Activated gamma-delta T cell treated with Interleukin-2 at 50 U/mL for 16 hours (primary cell): ENCODE results near the gene DDX49.
"Not testable (repeated sequence)": the region's sequence is repeated elsewhere in the genome, so short reads cannot be mapped to it uniquely, and the experiment has no call there.

Experiments
- DNase-seq: peaks from one replicate; pipeline ENCODE4 v3.0.0-alpha.2; 2020

DDX49 gene

GRCh38 chr19:18946335-18946734 is 26.8 kb downstream of the DDX49 start:
- no peak for DNase-seq

DNA sequence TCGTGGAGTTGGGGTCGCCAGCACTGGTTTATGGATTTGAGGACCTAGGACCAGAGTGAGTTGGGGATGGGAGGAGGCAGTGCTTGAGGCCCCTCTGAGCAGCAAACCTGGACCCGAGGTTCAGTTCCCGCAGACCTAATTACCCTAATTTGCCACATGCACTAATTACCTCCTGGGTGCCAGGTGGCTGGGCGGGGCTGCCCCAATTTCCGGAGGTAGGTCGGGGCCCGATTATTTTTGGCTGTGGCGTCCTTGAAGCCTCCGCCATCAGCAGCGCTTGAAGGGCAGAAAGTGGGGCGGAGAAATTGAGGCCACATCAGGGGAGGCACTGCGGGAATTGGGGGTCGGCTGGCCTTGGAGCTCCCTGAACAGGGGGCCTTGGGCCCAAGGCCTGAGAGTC is 27.4 kb downstream of the DDX49 start:
- DNase-seq: no peak

DNA sequence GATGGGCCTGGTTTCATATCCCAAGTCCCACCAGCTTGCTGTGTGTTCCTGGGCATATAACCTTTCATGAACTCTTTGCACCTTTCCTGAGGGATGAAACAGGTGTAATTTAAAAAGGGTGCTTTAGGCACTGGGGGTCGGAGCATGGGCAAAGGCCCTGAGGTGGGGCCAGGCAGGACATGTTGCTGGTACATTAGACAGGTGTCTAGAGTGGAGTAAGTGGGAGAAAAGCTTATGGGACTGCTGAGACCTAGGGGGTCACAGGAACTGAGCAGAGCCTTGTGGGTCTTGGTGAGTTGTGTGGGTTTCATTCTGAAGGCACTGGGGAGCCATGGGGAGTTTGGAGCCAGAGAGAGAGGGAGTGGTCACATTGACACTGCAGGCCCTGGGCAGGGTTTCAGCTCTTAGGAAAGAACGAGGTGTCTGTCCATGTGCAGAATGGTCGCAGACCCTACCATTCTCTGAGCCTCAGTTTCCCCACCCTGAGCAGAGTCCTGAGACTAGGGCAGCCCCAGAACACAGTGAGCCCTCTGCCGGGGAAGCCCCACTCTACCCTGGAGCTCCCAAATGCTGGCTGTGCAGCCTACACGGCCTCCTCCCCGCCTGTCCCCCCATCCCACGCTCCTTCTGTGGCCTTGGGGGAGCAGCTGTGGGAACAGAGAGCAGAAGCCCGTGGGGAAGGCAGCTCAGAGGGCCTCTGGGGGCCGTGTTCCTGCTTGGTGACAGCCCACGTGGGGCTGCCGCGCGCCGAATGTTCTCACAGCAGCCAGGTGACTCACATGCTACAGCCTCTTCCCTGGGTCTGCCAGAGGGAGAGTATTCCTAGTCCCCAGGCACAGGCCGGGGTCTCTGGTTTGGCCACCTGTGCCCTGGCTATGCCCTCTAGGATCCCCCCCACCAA is 28.8 kb downstream of the DDX49 start:
- DNase-seq: no peak

DNA sequence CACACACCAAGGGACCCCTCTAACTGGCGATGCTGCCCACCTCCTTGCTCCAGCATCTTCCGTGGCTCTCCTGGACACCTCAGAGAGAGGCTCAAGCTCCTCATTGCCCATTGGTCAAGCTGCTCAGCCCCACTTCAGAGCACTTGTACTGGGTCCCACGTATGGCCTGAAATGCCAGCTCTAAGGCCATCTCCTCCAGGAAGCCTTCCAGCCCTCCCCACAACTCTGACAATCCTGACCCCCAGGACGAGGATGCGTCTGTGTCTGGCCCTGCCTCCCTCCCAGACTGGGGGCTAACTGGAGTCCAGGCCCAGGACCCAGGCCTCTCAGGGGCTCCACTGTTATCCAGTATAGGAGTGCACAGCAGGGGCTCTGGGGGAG is 29.5 kb downstream of the DDX49 start:
- no peak for DNase-seq

DNA sequence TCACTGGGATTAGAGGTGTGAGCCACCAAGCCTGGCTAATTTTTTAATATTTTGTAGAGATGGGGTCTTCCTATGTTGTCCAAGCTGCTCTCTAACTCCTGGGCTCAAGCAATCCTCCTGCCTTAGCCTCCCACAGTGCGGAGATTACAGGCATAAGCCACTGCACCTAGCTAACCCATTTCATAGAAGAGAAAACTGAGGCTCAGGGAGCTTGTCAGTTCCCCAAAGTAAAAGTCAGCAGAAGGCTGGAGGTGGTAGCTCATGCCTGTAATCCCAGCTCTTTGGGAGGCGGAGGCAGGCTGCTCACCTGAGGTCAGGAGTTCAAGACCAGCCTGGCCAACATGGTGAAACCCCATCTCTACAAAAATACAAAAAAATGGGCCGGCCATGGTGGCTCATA is 30.3 kb downstream of the DDX49 start:
- DNase-seq: no peak

DNA sequence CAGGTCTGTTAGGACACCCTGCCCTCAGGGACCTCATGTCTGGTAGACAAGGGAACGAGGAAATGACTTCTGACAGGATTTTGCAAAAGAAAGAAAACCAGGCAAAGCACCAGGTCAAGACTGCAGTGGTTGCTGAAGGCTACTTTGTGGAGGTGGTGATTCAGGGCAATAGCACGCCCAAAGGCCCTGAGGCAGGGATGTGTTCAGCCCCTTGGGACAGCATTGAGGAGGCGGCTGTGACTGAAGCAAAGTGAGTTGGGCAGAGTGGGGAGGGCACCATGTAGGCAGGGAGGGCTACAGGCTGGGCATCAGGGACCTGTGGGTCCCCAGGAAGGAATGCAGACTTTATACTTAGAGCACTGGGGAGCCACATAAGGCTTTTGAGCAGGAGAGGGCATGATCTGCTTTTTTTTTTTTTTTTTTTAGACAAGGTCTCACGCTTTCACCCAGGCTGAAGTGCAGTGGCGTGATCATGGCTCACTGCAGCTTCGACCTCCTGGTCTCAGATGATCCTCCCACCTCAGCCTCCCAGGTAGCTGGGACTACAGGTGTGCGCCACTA is 32.3 kb downstream of the DDX49 start:
- DNase-seq: no peak

GRCh38 chr19:18952364-18953003 is 33.0 kb downstream of the DDX49 start:
- DNase-seq: not testable (repeated sequence)

DNA sequence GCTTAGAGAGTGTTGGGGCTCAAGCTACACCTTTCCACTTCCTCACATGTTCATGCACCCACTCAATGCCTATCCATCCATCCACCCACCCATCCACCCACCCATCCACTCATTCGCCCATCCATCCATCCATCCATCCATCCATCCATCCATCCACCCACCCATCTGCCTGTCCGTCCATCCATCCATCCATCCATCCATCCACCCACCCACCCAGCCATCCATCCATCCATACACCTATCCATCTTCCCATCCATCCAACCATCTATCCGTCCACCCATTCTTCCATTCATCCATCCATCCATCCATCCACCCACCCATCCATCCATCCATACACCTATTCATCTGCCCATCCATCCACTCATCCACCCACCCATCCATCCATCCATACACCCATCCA is 34.6 kb downstream of the DDX49 start:
- no peak for DNase-seq

DNA sequence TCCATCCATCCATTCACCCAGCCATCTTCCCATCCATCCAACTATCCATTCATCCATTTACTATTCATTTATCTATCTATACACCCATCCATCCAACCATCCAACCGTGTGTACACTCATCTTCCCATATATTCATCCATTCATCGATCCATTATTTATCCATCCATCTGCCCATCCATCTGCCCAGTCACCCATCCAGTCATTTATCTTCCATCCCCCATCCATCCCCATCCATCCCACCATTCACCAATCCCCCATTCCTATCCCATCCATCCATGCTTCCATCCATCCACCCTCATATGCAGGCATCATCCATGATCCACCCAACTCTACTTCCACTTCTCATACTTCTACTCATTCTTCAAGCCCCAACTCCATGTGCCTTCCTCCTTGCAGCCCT is 35.5 kb downstream of the DDX49 start:
- DNase-seq: no peak

DNA sequence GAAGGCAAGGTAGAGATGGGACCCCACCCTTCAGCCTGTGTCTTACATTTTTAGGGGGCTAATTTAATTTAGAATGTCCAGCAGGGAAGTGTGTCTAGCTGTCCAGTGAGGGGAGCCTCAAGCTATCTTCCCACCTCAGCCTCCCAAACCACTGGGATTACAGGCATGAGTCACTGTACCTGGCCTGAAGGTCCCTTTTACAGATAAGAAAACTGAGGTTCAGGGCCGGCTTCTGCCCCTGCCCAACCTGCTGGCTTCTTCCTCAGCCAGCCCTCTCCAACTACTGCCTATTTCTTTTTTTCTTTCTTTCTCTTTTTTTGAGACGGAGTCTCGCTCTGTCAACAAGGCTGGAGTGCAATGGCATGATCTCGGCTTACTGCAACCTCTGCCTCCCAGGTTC is 40.9 kb downstream of the DDX49 start:
- no peak for DNase-seq

DNA sequence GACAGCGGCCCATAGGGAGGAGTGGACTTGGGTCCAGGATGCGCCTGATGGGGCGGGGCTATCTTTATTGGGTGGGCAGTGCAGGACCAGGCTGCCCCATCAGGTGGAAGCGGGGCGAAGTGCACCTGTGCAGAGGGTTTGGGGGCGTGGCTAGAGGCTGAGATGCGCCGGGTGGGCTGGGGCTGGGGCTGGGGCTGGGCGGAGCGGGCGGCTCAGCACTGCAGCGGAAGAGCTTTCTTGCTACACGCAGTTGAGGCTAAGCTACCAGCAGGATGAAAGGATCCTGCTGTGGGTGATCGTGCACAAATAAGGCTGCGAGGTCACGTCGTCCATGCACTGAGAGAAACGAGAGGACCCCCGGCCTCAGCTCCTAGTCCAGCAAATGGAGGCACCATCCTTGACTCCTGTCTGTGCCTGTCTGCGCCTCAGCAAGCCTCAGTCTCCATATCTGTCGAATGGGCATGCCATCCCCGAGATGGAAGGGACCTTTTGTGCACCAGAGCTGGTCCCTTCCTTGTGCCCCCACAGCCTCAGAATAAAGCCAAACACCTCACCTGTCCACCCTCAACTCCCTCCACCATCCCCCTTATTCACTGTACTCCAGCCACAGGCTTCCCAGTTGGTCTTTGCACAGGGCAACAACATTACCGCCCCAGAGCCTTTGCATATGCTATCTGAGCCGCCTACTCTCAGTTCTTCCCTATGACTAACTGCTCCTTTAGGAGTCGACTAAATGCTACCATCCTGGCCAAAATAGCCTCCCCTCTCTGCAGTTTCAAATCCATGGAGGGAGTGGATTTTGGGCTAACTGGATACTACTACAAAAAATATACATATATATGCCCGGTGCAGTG is 42.5 kb downstream of the DDX49 start:
- DNase-seq: peak; percentile 15

DNA sequence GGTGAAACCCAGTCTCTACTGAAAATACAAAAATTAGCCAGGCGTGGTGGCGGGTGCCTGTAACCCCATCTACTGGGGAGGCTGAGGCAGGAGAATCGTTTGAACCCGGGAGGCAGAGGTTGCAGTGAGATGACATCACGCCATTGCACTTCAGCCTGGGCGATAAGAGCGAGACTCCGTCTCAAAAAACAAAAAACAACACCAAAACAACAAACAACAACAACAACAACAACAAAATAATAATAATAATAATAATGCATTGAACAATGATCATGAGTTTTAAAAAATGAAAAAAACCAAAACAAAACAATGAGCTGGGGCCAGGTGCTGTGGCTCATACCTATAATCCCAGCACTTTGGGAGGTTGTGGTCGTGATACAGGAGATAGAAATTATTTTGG is 44.6 kb downstream of the DDX49 start:
- no peak for DNase-seq

- DNase-seq: no peak
These were observed 46.8 kb downstream of the DDX49 start for GRCh38 chr19:18966307-18966706.

- no peak for DNase-seq
These were observed 48.0 kb downstream of the DDX49 start for GRCh38 chr19:18967358-18968146.

DNA sequence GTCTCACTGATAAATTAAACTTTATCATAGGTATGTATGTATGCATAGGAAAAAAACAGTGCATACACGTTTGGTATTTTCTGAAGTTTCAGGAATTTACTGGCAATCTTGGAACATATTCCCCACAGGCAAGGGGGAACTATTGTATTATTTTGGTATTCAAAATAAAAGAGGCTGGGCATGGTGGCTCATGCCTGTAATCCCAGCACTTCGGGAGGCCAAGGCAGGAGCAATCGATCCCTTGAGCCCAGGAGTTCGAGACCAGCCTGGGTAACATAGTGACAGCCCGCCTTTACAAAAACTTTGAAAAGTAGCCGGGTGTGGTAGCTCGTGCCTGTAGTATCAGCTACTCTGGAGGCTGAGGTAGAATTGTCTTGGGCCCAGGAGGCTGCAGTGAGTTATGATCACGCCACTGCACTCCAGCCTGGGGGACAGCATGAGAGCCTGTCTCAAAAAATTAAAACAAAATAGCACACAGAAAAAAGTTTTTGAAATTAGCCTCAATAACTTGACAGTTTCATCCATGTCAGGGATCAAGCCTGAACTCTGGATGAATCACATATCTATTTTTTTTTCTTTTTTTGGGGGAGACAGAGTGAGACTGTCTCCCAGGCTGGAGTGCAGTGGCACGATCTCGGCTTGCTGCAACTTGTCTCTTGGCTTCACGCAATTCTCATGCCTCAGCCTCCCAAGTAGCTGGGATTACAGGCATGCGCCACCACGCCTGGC is 50.6 kb downstream of the DDX49 start:
- DNase-seq: no peak

GRCh38 chr19:18972301-18972811 is 52.8 kb downstream of the DDX49 start:
- DNase-seq: no peak

GRCh38 chr19:18972851-18973250 is 53.3 kb downstream of the DDX49 start:
- DNase-seq: no peak

DNA sequence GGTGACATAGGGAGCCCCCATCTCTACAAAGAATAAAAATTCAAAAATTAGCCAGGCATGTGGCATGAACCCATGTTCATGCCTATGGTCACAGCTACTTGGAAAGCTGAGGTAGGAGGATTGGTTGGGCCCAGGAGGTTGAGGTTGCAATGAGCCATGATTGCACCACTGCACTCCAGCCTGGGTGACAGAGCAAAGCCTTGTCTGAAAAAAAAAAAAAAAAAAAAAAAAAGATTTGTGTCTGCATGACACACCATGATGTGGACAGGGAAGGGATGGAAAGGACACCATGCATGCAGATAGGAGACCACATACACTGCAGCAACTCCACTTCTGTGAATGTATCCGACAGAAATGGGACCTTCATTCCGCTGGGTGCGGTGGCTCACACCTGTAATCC is 55.5 kb downstream of the DDX49 start:
- DNase-seq: no peak

DNA sequence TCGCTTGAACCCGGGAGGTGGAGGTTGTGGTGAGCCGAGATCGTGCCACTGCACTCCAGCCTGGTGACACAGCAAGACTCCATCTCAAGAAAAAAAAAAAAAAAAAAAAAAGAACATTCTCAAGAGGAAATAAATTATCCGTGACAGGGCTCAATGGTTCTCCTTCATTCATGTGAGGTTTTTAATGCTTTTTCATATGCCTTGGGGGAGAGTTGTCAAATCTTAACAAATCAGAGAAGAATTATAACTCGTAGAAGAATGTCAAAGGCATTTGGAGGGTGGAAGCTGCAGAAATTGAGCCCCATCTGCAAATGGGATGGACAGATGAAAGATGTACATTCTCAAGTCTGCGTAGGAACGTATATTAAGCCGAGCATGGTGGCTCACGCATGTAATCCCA is 56.4 kb downstream of the DDX49 start:
- DNase-seq: no peak
